Fibroblast of lung (primary cell): ENCODE measurements around the gene SPTBN5. TPM values are rescaled to one million over a fixed set of nuclear protein-coding genes. Genes with fewer than 3 reads are reported as not detected.

Experiments
- DNase-seq, 2 donors: peaks; one replicate each; pipeline versions ENCODE4 v3.0.0 to v3.0.0-alpha.2; 2010; ENCODE audit warnings: low read depth in 2 of 2
- H2AFZ ChIP-seq: 2 replicates; pipeline ENCODE4 v1.5.1; 2012; ENCODE audit warnings: low read length, control low read depth, inconsistent platforms
- H3K27ac ChIP-seq: 2 replicates; pipeline ENCODE4 v1.5.1; 2011; ENCODE audit warnings: low read length, control low read depth; ENCODE audit not compliant: insufficient read depth
- H3K27me3 ChIP-seq: 2 replicates; pipeline ENCODE4 v1.5.1; 2011; ENCODE audit warnings: mild to moderate bottlenecking, low read length; ENCODE audit not compliant: control insufficient read depth, insufficient read depth
- H3K36me3 ChIP-seq: 2 replicates; pipeline ENCODE4 v1.5.1; 2011; ENCODE audit warnings: low read length; ENCODE audit not compliant: control insufficient read depth, insufficient read depth
- H3K4me1 ChIP-seq: 2 replicates; pipeline ENCODE4 v1.5.1; 2011; ENCODE audit warnings: low read length; ENCODE audit not compliant: control insufficient read depth, insufficient read depth; ENCODE audit errors: extremely low read depth
- H3K4me2 ChIP-seq: 2 replicates; pipeline ENCODE4 v1.5.1; 2011; ENCODE audit warnings: low read length, control low read depth; ENCODE audit not compliant: insufficient read depth; ENCODE audit errors: extremely low read depth
- H3K4me3 ChIP-seq, 4 experiments: fragments of 200-600 bp in 1 of 4; sonication (generic) in 1 of 4; replicated peaks in 1 of 4; 2 replicates each; pipeline ENCODE4 v1.5.1; 2011 to 2016; ENCODE audit warnings: low read length in 4 of 4, low read depth in 3 of 4, mild to moderate bottlenecking in 3 of 4, control low read depth in 2 of 4, inconsistent platforms in 1 of 4, mixed read lengths in 1 of 4; ENCODE audit not compliant: insufficient read depth in 1 of 4; ENCODE audit errors: control extremely low read depth in 1 of 4
- H3K79me2 ChIP-seq: 2 replicates; pipeline ENCODE4 v1.5.1; 2012; ENCODE audit warnings: mild to moderate bottlenecking, low read length, inconsistent platforms; ENCODE audit not compliant: control insufficient read depth, insufficient read depth
- H3K9ac ChIP-seq: 2 replicates; pipeline ENCODE4 v1.5.1; 2011; ENCODE audit warnings: mild to moderate bottlenecking, low read length, control low read depth; ENCODE audit not compliant: insufficient read depth
- H3K9me3 ChIP-seq: 2 replicates; pipeline ENCODE4 v1.5.1; 2012; ENCODE audit warnings: low read depth, low read length; ENCODE audit not compliant: control insufficient read depth, insufficient read depth
- H4K20me1 ChIP-seq: 2 replicates; pipeline ENCODE4 v1.5.1; 2011; ENCODE audit warnings: low read length; ENCODE audit not compliant: control insufficient read depth, insufficient read depth; ENCODE audit errors: extremely low read depth
- EZH2 ChIP-seq: IDR thresholded peaks from 2 replicates; pipeline ENCODE4 v1.5.1; 2012; ENCODE audit warnings: low read length, control low read depth, mild to moderate bottlenecking; ENCODE audit errors: missing control alignments
- polyA plus RNA-seq, 2 donors: library from polyadenylated mRNA; depleted of rRNA in 1 of 2; stranded (reverse) in 1 of 2; unstranded in 1 of 2; fragments of >200 nt; gene quantifications; 2 replicates each; pipeline ENCODE4 v1.2.1, GENCODE V29; 2011 to 2012; ENCODE audit warnings: missing spikeins in 1 of 2
- total RNA-seq: library from RNA; depleted of rRNA; stranded (reverse); fragments of >200 nt; gene quantifications from 2 replicates; pipeline ENCODE4 v1.2.1, GENCODE V29; 2014
- TF ChIP-seq, protein P1 (sequence below), 2 donors: IDR thresholded peaks in 1 of 2; conservative IDR thresholded peaks in 1 of 2; 1 replicate in 1 of 2; 2 replicates in 1 of 2; pipeline ENCODE4 v1.5.1; 2011 to 2012; ENCODE audit warnings: low read length in 2 of 2, control low read depth in 1 of 2, inconsistent platforms in 1 of 2, low read depth in 1 of 2, mild to moderate bottlenecking in 1 of 2

The SPTBN5 gene
- total and polyA plus RNA-seq, 2 donors (not counting 1 experiment from before 2014, with no cell fraction given): 0.43 to 0.66 TPM

DNA sequence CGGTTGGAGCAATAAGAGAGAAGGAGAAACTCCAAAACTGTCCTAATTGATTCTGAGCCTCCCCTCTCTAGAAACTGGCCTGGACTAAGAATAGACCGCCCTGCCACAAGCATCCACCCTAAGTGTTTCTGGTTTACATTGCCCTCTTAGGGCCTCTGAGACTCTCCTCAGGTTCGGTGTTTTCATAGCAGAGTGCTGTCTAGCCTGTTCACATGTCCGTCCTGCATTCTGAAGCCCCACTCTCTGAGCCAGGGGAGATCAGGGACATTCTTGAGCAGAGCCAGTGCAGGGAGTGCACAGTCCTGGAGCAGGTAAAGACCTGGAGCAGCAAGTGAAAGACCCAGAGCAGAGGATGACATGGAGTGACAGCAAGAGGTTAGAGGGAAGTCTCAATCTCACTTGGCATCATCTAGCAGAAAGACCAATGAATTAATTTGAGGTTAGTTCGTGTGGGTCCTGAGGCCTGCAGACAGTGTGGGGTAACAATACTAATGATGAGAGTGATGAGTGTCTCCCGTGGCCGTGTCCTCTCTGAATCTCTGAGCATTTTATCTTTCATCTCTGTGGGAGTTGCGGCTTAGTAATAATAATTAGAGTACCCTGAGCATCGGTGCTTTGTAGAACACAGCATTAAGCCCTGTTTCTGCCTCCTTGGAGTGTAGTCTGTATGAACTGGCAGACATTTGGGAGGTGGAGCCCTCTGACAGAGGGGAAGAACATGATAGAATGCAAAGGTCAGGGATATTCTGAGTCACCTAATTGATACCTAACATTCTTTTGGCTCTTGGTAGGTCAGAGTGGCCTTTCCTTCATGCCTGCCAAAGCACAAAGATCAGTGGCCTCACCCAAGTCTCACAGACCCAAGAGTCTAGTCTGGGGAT, 95.0 kb downstream of the SPTBN5 start:
- H4K20me1 ChIP-seq: no peaks in the 10 kb centered on the region
- H3K9me3 ChIP-seq: no peaks in the 10 kb centered on the region
- no peak overlapping the region for H3K9ac ChIP-seq
- H3K4me1 ChIP-seq: peaks cover 10% of the 10 kb centered on the region
- TF ChIP-seq, protein P1, sequence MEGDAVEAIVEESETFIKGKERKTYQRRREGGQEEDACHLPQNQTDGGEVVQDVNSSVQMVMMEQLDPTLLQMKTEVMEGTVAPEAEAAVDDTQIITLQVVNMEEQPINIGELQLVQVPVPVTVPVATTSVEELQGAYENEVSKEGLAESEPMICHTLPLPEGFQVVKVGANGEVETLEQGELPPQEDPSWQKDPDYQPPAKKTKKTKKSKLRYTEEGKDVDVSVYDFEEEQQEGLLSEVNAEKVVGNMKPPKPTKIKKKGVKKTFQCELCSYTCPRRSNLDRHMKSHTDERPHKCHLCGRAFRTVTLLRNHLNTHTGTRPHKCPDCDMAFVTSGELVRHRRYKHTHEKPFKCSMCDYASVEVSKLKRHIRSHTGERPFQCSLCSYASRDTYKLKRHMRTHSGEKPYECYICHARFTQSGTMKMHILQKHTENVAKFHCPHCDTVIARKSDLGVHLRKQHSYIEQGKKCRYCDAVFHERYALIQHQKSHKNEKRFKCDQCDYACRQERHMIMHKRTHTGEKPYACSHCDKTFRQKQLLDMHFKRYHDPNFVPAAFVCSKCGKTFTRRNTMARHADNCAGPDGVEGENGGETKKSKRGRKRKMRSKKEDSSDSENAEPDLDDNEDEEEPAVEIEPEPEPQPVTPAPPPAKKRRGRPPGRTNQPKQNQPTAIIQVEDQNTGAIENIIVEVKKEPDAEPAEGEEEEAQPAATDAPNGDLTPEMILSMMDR (conservative IDR thresholded peaks at IDR 0.05 in 1 of 2, IDR thresholded peaks at IDR 0.05 in 1 of 2; ENCODE audit: low read depth in 1 of 2, low read length in 2 of 2): no peak
- TF ChIP-seq EZH2: no peak
- H3K27me3 ChIP-seq: no peaks in the 10 kb centered on the region
- no peaks in the 10 kb centered on the region for H3K36me3 ChIP-seq
- H3K27ac ChIP-seq: no peak overlapping the region
- peak in 1 of 2 donors; percentile 20 for DNase-seq
- no peak overlapping the region for H3K4me2 ChIP-seq
- peaks cover 8% of the 10 kb centered on the region for H3K79me2 ChIP-seq
- H3K4me3 ChIP-seq: no peak overlapping the region
- H2AFZ ChIP-seq: no peak overlapping the region

Other genes starting within 250 kb of the SPTBN5 start
- gene MGA, start 233.6 kb downstream of the SPTBN5 start, total RNA-seq: 31.6 and 33.7 TPM in 2 replicates
- gene MGA, start 233.6 kb downstream of the SPTBN5 start, polyA plus RNA-seq: 6.1 and 6.5 TPM in 2 replicates
- gene MAPKBP1, start 119.6 kb downstream of the SPTBN5 start, total RNA-seq: 12.6 and 20.8 TPM in 2 replicates
- gene MAPKBP1, start 119.6 kb downstream of the SPTBN5 start, polyA plus RNA-seq: 2.8 and 3.8 TPM in 2 replicates
- gene JMJD7, start 66.0 kb downstream of the SPTBN5 start, total RNA-seq: 3.6 and 4.0 TPM in 2 replicates
- 2.2 and 4.8 TPM in 2 replicates for gene JMJD7, start 66.0 kb downstream of the SPTBN5 start, polyA plus RNA-seq
- gene PLA2G4B, start 55.2 kb downstream of the SPTBN5 start, total RNA-seq: 0.99 and 1.3 TPM in 2 replicates
- 1.2 TPM in 2 replicates for gene PLA2G4B, start 55.2 kb downstream of the SPTBN5 start, polyA plus RNA-seq
- gene EHD4, start 78.5 kb upstream of the SPTBN5 start, total RNA-seq: 9.5 and 22.0 TPM in 2 replicates
- 19.3 and 37.0 TPM in 2 replicates for gene EHD4, start 78.5 kb upstream of the SPTBN5 start, polyA plus RNA-seq
- gene PLA2G4E, start 127.0 kb upstream of the SPTBN5 start, total RNA-seq: not detected in 2 replicates
- not detected in 2 replicates for gene PLA2G4E, start 127.0 kb upstream of the SPTBN5 start, polyA plus RNA-seq
- not detected in 2 replicates for gene PLA2G4D, start 200.5 kb upstream of the SPTBN5 start, total RNA-seq
- gene PLA2G4D, start 200.5 kb upstream of the SPTBN5 start, polyA plus RNA-seq: not detected in 2 replicates